Panc1 (cell line): ENCODE data around the gene SLC6A4.

Experiments used
- CTCF ChIP-seq: fragments of 450-650 bp; IDR thresholded peaks from 2 replicates; pipeline ENCODE4 v1.5.1; 2017; ENCODE audit warnings: mild to moderate bottlenecking
- POLR2AphosphoS5 ChIP-seq: IDR thresholded peaks from 2 replicates; pipeline ENCODE4 v1.6.1; 2012; ENCODE audit warnings: mild to moderate bottlenecking, low read depth, low read length, moderate library complexity
- REST ChIP-seq, 2 experiments: IDR thresholded peaks; 2 replicates each; pipeline ENCODE4 v1.6.1; 2011 to 2012; ENCODE audit warnings: low read depth in 2 of 2, control low read depth in 1 of 2, low read length in 1 of 2, mild to moderate bottlenecking in 1 of 2, moderate library complexity in 1 of 2; ENCODE audit not compliant: insufficient read depth in 1 of 2

- TF ChIP-seq CTCF: no peak
- no peak for TF ChIP-seq REST (IDR thresholded peaks at IDR 0.05; ENCODE audit: insufficient read depth in 1 of 2, low read depth in 2 of 2, low read length in 1 of 2)
- TF ChIP-seq POLR2AphosphoS5: no peak
Measured at GRCh38 chr17:30241051-30241450, 5.6 kb upstream of the SLC6A4 start.
